ENCODE results near the gene C1QTNF1. TPM values are rescaled to one million over a fixed set of nuclear protein-coding genes. Genes with fewer than 3 reads are reported as not detected.

Gene C1QTNF1
- total RNA-seq, 1 experiment from 2014 or later: 4.0 TPM

DNA sequence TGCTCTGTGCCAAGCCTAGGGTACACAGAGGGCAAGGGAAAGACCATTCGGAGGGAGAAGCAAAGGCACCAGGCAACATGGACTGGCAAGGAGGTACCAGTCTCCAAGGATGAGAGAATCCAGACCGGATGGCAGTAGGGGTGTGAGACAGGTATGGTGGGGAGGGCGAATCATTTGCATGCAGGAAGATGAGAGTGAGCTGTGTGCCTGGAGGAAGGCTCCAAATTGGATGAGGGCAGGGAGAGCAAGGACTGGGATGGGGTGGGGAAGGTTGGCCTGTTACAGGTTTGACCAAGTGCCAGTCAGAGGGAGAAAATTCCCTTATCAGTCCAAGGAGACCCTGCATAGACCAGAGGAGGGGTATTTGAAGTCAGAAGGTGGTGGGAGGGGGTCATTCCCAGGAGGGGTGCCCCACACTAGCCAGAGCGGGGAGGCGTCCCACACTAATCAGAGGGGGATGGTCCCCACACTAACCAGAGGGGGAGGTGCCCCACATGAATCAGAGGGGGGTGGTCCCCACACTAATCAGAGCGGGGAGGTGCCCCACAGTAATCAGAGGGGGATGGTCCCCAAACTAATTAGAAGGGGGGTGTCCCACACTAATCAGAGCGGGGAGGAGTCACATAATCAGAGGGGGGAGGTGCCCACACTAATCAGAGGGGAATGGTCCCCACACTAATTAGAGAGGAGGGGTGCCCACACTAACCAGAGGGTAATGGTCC lies 15.1 kb upstream of the C1QTNF1 start:
- H2AFZ ChIP-seq (ENCODE audit: low read depth, low read length, poor library complexity, severe bottlenecking): no peak overlapping the region
- no peaks in the 10 kb centered on the region for H3K9me2 ChIP-seq (ENCODE audit: insufficient read depth)
- H3K9ac ChIP-seq (ENCODE audit: low read length): peak overlapping the region; percentile 83
- H3K9me3 ChIP-seq (ENCODE audit: control insufficient read depth in 1 of 2, insufficient read depth in 1 of 2, low read depth in 1 of 2, low read length in 2 of 2): peaks cover 0 to 9% of the 10 kb centered on the region in 2 experiments; a peak in 1 of 4 replicates
- peak overlapping the region; percentile 77 for H3K27ac ChIP-seq (ENCODE audit: low read depth, low read length)
- H3K4me3 ChIP-seq (replicated peaks in 1 of 2; ENCODE audit: low read depth in 1 of 2, low read length in 2 of 2): peak overlapping the region; percentile 82 to 99
- no peak; the same call in 1 of the 2 replicates for ATAC-seq
- CTCF ChIA-PET: interaction anchor here (1.0 kb wide), 2 partner anchors 18 kb away, joined by 3 to 4 read pairs; no protein-coding TSS in a partner anchor
- peak overlapping the region; percentile 92 for H3K4me2 ChIP-seq (ENCODE audit: low read length)
- POLR2A ChIA-PET: interaction anchor here (1.0 kb wide), 2 partner anchors 8 to 17 kb away, joined by 6 to 7 read pairs; no protein-coding TSS in a partner anchor
- no TSS peak for BruUV-seq (replicated peaks)
- H3K4me1 ChIP-seq (ENCODE audit: control insufficient read depth in 1 of 2, insufficient read depth in 2 of 2, low read length in 2 of 2): peaks cover 19 to 59% of the 10 kb centered on the region in 2 experiments
- intact Hi-C loops (cut with micrococcal nuclease): no loop called here
- H3K36me3 ChIP-seq (ENCODE audit: control insufficient read depth in 1 of 2, insufficient read depth in 2 of 2, low read length in 2 of 2): peaks cover 0 to 7% of the 10 kb centered on the region in 2 experiments; a peak in 1 of 4 replicates
- RAD21 ChIA-PET (ENCODE audit: low non-redundant PET in 1 of 2, low total read pairs in 2 of 2, uncharacterized antibody in 2 of 2, unreplicated experiment in 2 of 2): no interaction called here
- no peak for TF ChIP-seq SIN3A (IDR thresholded peaks at IDR 0.05; ENCODE audit: low read depth)
- TF ChIP-seq FOSL1 (IDR thresholded peaks at IDR 0.05; ENCODE audit: low read depth): no peak
- TF ChIP-seq, protein P1, sequence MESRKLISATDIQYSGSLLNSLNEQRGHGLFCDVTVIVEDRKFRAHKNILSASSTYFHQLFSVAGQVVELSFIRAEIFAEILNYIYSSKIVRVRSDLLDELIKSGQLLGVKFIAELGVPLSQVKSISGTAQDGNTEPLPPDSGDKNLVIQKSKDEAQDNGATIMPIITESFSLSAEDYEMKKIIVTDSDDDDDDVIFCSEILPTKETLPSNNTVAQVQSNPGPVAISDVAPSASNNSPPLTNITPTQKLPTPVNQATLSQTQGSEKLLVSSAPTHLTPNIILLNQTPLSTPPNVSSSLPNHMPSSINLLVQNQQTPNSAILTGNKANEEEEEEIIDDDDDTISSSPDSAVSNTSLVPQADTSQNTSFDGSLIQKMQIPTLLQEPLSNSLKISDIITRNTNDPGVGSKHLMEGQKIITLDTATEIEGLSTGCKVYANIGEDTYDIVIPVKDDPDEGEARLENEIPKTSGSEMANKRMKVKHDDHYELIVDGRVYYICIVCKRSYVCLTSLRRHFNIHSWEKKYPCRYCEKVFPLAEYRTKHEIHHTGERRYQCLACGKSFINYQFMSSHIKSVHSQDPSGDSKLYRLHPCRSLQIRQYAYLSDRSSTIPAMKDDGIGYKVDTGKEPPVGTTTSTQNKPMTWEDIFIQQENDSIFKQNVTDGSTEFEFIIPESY (IDR thresholded peaks at IDR 0.05; ENCODE audit: extremely low read depth, insufficient replicate concordance, low read length): no peak
- TF ChIP-seq RAD21 (IDR thresholded peaks at IDR 0.05; ENCODE audit: low read depth): no peak
- TF ChIP-seq, protein P2, sequence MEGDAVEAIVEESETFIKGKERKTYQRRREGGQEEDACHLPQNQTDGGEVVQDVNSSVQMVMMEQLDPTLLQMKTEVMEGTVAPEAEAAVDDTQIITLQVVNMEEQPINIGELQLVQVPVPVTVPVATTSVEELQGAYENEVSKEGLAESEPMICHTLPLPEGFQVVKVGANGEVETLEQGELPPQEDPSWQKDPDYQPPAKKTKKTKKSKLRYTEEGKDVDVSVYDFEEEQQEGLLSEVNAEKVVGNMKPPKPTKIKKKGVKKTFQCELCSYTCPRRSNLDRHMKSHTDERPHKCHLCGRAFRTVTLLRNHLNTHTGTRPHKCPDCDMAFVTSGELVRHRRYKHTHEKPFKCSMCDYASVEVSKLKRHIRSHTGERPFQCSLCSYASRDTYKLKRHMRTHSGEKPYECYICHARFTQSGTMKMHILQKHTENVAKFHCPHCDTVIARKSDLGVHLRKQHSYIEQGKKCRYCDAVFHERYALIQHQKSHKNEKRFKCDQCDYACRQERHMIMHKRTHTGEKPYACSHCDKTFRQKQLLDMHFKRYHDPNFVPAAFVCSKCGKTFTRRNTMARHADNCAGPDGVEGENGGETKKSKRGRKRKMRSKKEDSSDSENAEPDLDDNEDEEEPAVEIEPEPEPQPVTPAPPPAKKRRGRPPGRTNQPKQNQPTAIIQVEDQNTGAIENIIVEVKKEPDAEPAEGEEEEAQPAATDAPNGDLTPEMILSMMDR (IDR thresholded peaks at IDR 0.05 in 2 of 3, conservative IDR thresholded peaks at IDR 0.05 in 1 of 3; ENCODE audit: borderline replicate concordance in 1 of 3, insufficient read depth in 1 of 3, low read depth in 2 of 3, low read length in 2 of 3): no peak
- TF ChIP-seq, protein P3, sequence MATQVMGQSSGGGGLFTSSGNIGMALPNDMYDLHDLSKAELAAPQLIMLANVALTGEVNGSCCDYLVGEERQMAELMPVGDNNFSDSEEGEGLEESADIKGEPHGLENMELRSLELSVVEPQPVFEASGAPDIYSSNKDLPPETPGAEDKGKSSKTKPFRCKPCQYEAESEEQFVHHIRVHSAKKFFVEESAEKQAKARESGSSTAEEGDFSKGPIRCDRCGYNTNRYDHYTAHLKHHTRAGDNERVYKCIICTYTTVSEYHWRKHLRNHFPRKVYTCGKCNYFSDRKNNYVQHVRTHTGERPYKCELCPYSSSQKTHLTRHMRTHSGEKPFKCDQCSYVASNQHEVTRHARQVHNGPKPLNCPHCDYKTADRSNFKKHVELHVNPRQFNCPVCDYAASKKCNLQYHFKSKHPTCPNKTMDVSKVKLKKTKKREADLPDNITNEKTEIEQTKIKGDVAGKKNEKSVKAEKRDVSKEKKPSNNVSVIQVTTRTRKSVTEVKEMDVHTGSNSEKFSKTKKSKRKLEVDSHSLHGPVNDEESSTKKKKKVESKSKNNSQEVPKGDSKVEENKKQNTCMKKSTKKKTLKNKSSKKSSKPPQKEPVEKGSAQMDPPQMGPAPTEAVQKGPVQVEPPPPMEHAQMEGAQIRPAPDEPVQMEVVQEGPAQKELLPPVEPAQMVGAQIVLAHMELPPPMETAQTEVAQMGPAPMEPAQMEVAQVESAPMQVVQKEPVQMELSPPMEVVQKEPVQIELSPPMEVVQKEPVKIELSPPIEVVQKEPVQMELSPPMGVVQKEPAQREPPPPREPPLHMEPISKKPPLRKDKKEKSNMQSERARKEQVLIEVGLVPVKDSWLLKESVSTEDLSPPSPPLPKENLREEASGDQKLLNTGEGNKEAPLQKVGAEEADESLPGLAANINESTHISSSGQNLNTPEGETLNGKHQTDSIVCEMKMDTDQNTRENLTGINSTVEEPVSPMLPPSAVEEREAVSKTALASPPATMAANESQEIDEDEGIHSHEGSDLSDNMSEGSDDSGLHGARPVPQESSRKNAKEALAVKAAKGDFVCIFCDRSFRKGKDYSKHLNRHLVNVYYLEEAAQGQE (IDR thresholded peaks at IDR 0.05; ENCODE audit: low read depth): no peak
- TF ChIP-seq EZH2 (IDR thresholded peaks at IDR 0.05): no peak
- TF ChIP-seq POLR2A (IDR thresholded peaks at IDR 0.05; ENCODE audit: borderline replicate concordance, extremely low read depth, insufficient read depth, insufficient read length): no peak
- no peaks in the 10 kb centered on the region for H4K20me1 ChIP-seq (ENCODE audit: insufficient read depth)
- DNase-seq (ENCODE audit: low read depth, low spot score): no peak
- H3K27me3 ChIP-seq (ENCODE audit: insufficient read depth, low read length): no peaks in the 10 kb centered on the region
- H3K79me2 ChIP-seq (ENCODE audit: insufficient read depth, low read length): peaks cover 52% of the 10 kb centered on the region

Measured in HCT116 (cell line).